ENCODE results near the gene PRDM16. TPM values are rescaled to one million over a fixed set of nuclear protein-coding genes. Genes with fewer than 3 reads are reported as not detected.
A peak's percentile ranks its signal among the peaks of the same experiment; 100 is the strongest.

The PRDM16 gene
- polyA plus RNA-seq, 3 donors: not detected

GRCh38 chr1:3069491-3070308 lies 697 bp downstream of the PRDM16 start:
- DNase-seq: no peak
- peaks cover 0 to 10% of the 10 kb centered on the region in 2 donors for H3K4me1 ChIP-seq (ENCODE audit: control insufficient read depth in 1 of 2, insufficient read depth in 2 of 2, low read length in 2 of 2)

GRCh38 chr1:3070309-3070643 lies 1.3 kb downstream of the PRDM16 start:
- no peaks in the 10 kb centered on the region for H3K36me3 ChIP-seq (replicated peaks in 1 of 2; ENCODE audit: control insufficient read depth in 1 of 2, insufficient read depth in 2 of 2, low read length in 2 of 2)
- peak overlapping the region; percentile 70 for H3K4me2 ChIP-seq (replicated peaks; ENCODE audit: extremely low read depth, low read length, poor library complexity, severe bottlenecking)
- no peak overlapping the region for H3K27ac ChIP-seq (ENCODE audit: low read depth in 1 of 2, low read length in 2 of 2)
- H3K27me3 ChIP-seq (ENCODE audit: control insufficient read depth in 2 of 2, insufficient read depth in 2 of 2, low read length in 2 of 2): peaks cover 25 to 70% of the 10 kb centered on the region in 2 donors
- H3K4me1 Mint-ChIP-seq: peaks cover 5% of the 10 kb centered on the region
- H3K4me3 ChIP-seq (replicated peaks in 1 of 3; ENCODE audit: low read depth in 2 of 3, low read length in 3 of 3): peak overlapping the region in 1 of 3 experiments; percentile 69
- H3K4me1 ChIP-seq (ENCODE audit: control insufficient read depth in 1 of 2, insufficient read depth in 2 of 2, low read length in 2 of 2): peaks cover 0 to 10% of the 10 kb centered on the region in 2 donors
- peaks cover 0 to 2% of the 10 kb centered on the region in 2 donors for H3K36me3 Mint-ChIP-seq
- peaks cover 60 to 89% (median 63%) of the 10 kb centered on the region in 3 donors for H3K27me3 Mint-ChIP-seq (ENCODE audit: low read depth in 3 of 3)
- H3K9me3 ChIP-seq (replicated peaks in 1 of 2; ENCODE audit: control insufficient read depth in 1 of 2, insufficient read depth in 1 of 2, low read length in 2 of 2): peaks cover 0 to 10% of the 10 kb centered on the region in 2 donors
- peaks cover 0 to 15% (median 2%) of the 10 kb centered on the region in 7 donors for H3K9me3 Mint-ChIP-seq
- H3K9ac ChIP-seq (ENCODE audit: insufficient read depth, low read length, poor library complexity, severe bottlenecking): no peak overlapping the region
- no peak for DNase-seq
- WGBS (ENCODE audit: insufficient coverage): under 1% methylated on average over 53 of the region's 57 CpGs
- no peak overlapping the region for H2AFZ ChIP-seq (ENCODE audit: insufficient read depth, low read depth, low read length, poor library complexity, severe bottlenecking)
- H3K27ac Mint-ChIP-seq: no peak overlapping the region
- H3K79me2 ChIP-seq (ENCODE audit: insufficient read depth, low read length): no peaks in the 10 kb centered on the region
- intact Hi-C loops (cut with micrococcal nuclease): no loop called here
- no peaks in the 10 kb centered on the region for H4K20me1 ChIP-seq (ENCODE audit: insufficient read depth, low read length)
- H3K4me3 Mint-ChIP-seq: no peak overlapping the region
- no peak for TF ChIP-seq CTCF (IDR thresholded peaks at IDR 0.05)

More at GRCh38 chr1:3069491-3070308, 697 bp downstream of the PRDM16 start:
- no peak for TF ChIP-seq CTCF (IDR thresholded peaks at IDR 0.05)
- Histone ChIP-seq H3K4me3 (replicated peaks in 1 of 3; ENCODE audit: low read depth in 2 of 3, low read length in 3 of 3) (peak overlapping the region; percentile 2 to 69 (median 26)), H4K20me1 (ENCODE audit: insufficient read depth, low read length) (no peaks in the 10 kb centered on the region), H3K27ac (ENCODE audit: low read depth in 1 of 2, low read length in 2 of 2) (no peak overlapping the region), H3K36me3 (replicated peaks in 1 of 2; ENCODE audit: control insufficient read depth in 1 of 2, insufficient read depth in 2 of 2, low read length in 2 of 2) (no peaks in the 10 kb centered on the region), H3K79me2 (ENCODE audit: insufficient read depth, low read length) (no peaks in the 10 kb centered on the region), H3K9ac (ENCODE audit: insufficient read depth, low read length, poor library complexity, severe bottlenecking) (peak overlapping the region; percentile 4), H3K9me3 (replicated peaks in 1 of 2; ENCODE audit: control insufficient read depth in 1 of 2, insufficient read depth in 1 of 2, low read length in 2 of 2) (peaks cover 0 to 10% of the 10 kb centered on the region in 2 donors), H3K4me2 (replicated peaks; ENCODE audit: extremely low read depth, low read length, poor library complexity, severe bottlenecking) (peak overlapping the region; percentile 70), H3K27me3 (ENCODE audit: control insufficient read depth in 2 of 2, insufficient read depth in 2 of 2, low read length in 2 of 2) (peaks cover 25 to 66% of the 10 kb centered on the region in 2 donors), H2AFZ (ENCODE audit: insufficient read depth, low read depth, low read length, poor library complexity, severe bottlenecking) (no peak overlapping the region)
- H3K4me3 Mint-ChIP-seq: peak overlapping the region; percentile 66 to 76
- peaks cover 0 to 15% (median 2%) of the 10 kb centered on the region in 7 donors for H3K9me3 Mint-ChIP-seq
- peaks cover 57 to 86% (median 59%) of the 10 kb centered on the region in 3 donors for H3K27me3 Mint-ChIP-seq (ENCODE audit: low read depth in 3 of 3)
- H3K36me3 Mint-ChIP-seq: peaks cover 0 to 2% of the 10 kb centered on the region in 2 donors
- H3K4me1 Mint-ChIP-seq: peaks cover 5% of the 10 kb centered on the region
- WGBS (ENCODE audit: insufficient coverage): under 1% methylated on average over 64 of the region's 91 CpGs
- H3K27ac Mint-ChIP-seq: no peak overlapping the region
- intact Hi-C loops (cut with micrococcal nuclease): no loop called here

Measured in CD14-positive monocyte (primary cell).